ENCODE data around the gene PRKCE. TPM values are rescaled to one million over a fixed set of nuclear protein-coding genes. Genes with fewer than 3 reads are reported as not detected.

PRKCE gene
- total RNA-seq, 1 experiment from 2014 or later = 1.3 TPM

GRCh38 chr2:46101557-46102220 is 450.2 kb downstream of the PRKCE start:
- Histone ChIP-seq H3K9me3 (ENCODE audit: control insufficient read depth, low read depth, low read length) (no peaks in the 10 kb centered on the region), H4K91ac (ENCODE audit: insufficient read length, low read depth, low read length) (no peak overlapping the region), H3K9ac (ENCODE audit: extremely low read depth, insufficient read length, low read length) (no peak overlapping the region), H3K18ac (ENCODE audit: insufficient read length, low read depth, low read length) (no peak overlapping the region), H2BK15ac (ENCODE audit: low read depth, low read length) (no peak overlapping the region), H3K23me2 (ENCODE audit: insufficient read length, low read depth, low read length, poor library complexity, severe bottlenecking) (no peaks in the 10 kb centered on the region), H3K56ac (ENCODE audit: insufficient read length, low read depth, low read length) (no peak overlapping the region), H3K23ac (ENCODE audit: insufficient read length, low read depth, low read length) (no peak overlapping the region), H3K79me2 (ENCODE audit: insufficient read depth, low read length) (no peaks in the 10 kb centered on the region), H3K4ac (ENCODE audit: low read depth, low read length) (no peak overlapping the region), H2BK120ac (ENCODE audit: low read depth, low read length, poor library complexity, severe bottlenecking) (no peak overlapping the region), H4K8ac (replicated peaks; ENCODE audit: insufficient read length, low read depth, low read length) (no peak overlapping the region), H2BK12ac (ENCODE audit: insufficient read length, low read depth, low read length) (no peak overlapping the region), H4K5ac (ENCODE audit: insufficient read length, low read depth, low read length) (no peak overlapping the region), H3K27ac (ENCODE audit: insufficient read length, low read depth, low read length) (no peak overlapping the region), H3K79me1 (ENCODE audit: insufficient read depth, low read depth, low read length, poor library complexity, severe bottlenecking) (no peaks in the 10 kb centered on the region), H3T11ph (ENCODE audit: low read length) (no peak overlapping the region), H2AK5ac (ENCODE audit: insufficient read length, low read length) (no peak overlapping the region), H3K4me1 (ENCODE audit: insufficient read depth, low read length) (no peaks in the 10 kb centered on the region), H3K14ac (ENCODE audit: insufficient read depth, low read length) (no peak overlapping the region), H3K4me2 (ENCODE audit: insufficient read depth, insufficient read length, low read length) (no peak overlapping the region), H2BK20ac (ENCODE audit: low read depth, low read length, poor library complexity, severe bottlenecking) (no peak overlapping the region), H2BK5ac (ENCODE audit: insufficient read length, low read length) (no peak overlapping the region), H2AFZ (ENCODE audit: low read length) (no peak overlapping the region), H3K27me3 (ENCODE audit: insufficient read depth, low read length) (no peaks in the 10 kb centered on the region), H4K20me1 (ENCODE audit: control insufficient read depth, insufficient read depth, insufficient read length) (no peaks in the 10 kb centered on the region)
- H3K4me3 Mint-ChIP-seq = no peak overlapping the region
- peaks cover 17 to 24% of the 10 kb centered on the region in 2 experiments for H3K9me3 Mint-ChIP-seq
- H3K4me1 Mint-ChIP-seq = peaks cover 6 to 7% of the 10 kb centered on the region in 2 experiments
- no peak for TF ChIP-seq CTCF (conservative IDR thresholded peaks at IDR 0.05)
- no peak for DNase-seq
- H3K27ac Mint-ChIP-seq = no peak overlapping the region; a peak in 1 of 7 replicates
- peaks cover 0 to 10% (median 3%) of the 10 kb centered on the region in 3 experiments; a peak in 3 of 7 replicates for H3K36me3 Mint-ChIP-seq (ENCODE audit: insufficient read depth in 1 of 3, low read depth in 3 of 3)
- H3K27me3 Mint-ChIP-seq (ENCODE audit: low read depth) = no peaks in the 10 kb centered on the region; the same call in 1 of the 2 replicates
- whole genome bisulfite sequencing (ENCODE audit: extremely low coverage, insufficient read length, low lambda C conversion rate) = no CpG with 5 or more reads among the region's 9 CpGs
